Measurements from ENCODE around the gene GNPAT. TPM values are rescaled to one million over a fixed set of nuclear protein-coding genes. Genes with fewer than 3 reads are reported as not detected.

GNPAT gene
- total RNA-seq, 1 experiment from 2014 or later, result 21.8 TPM

DNA sequence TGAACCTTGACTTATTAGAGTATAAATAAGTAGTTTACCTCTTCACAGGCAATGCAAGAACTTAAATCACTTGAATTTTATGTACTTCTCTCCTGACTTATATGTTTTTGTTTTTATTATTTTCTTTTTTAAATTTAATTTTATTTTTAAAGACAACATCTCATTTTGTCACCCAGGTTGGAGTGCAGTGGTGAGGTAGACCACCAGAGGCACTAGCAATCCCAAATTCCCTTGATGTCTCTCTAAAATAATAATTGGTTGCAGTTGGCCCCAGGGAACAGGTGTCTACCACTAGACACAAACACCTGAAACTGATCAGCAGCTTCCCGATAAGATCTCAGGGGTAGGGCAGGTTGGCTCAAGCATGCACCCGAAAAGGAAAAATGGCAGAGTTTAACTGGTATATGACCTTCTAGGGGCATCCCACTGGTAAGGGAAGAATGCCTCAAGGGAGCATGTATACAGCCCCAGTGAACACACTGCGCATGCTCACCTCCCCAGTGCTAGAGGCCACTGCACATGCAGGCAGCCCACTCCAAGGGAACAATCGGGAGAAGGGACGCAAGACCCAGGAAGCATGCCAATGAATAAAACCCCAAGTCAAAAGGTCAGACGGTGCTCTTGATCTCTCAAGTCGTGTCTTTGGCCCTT, 82.0 kb downstream of the GNPAT start:
- Histone ChIP-seq H3K9me2 (ENCODE audit: insufficient read depth) (no peaks in the 10 kb centered on the region), H3K9me3 (ENCODE audit: insufficient read depth, low read depth) (no peaks in the 10 kb centered on the region), H3K4me1 (replicated peaks; ENCODE audit: insufficient read depth) (no peaks in the 10 kb centered on the region), H4K20me1 (ENCODE audit: insufficient read depth) (no peaks in the 10 kb centered on the region), H3K27ac (no peak overlapping the region), H3K27me3 (ENCODE audit: insufficient read depth, low read depth) (no peaks in the 10 kb centered on the region), H3K4me2 (no peak overlapping the region), H3F3A (ENCODE audit: insufficient read depth, low read depth) (no peaks in the 10 kb centered on the region), H3K79me2 (ENCODE audit: low read depth) (no peaks in the 10 kb centered on the region), H3K36me3 (ENCODE audit: low read depth) (no peaks in the 10 kb centered on the region), H3K4me3 (no peak overlapping the region), H2AFZ (no peak overlapping the region)
- ChIA-PET CTCF (no interaction called here), POLR2A (ENCODE audit: unreplicated experiment) (no interaction called here)
- TF ChIP-seq, protein P1, sequence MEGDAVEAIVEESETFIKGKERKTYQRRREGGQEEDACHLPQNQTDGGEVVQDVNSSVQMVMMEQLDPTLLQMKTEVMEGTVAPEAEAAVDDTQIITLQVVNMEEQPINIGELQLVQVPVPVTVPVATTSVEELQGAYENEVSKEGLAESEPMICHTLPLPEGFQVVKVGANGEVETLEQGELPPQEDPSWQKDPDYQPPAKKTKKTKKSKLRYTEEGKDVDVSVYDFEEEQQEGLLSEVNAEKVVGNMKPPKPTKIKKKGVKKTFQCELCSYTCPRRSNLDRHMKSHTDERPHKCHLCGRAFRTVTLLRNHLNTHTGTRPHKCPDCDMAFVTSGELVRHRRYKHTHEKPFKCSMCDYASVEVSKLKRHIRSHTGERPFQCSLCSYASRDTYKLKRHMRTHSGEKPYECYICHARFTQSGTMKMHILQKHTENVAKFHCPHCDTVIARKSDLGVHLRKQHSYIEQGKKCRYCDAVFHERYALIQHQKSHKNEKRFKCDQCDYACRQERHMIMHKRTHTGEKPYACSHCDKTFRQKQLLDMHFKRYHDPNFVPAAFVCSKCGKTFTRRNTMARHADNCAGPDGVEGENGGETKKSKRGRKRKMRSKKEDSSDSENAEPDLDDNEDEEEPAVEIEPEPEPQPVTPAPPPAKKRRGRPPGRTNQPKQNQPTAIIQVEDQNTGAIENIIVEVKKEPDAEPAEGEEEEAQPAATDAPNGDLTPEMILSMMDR (conservative IDR thresholded peaks at IDR 0.05), result peak; percentile 37; the same call in 1 of the 2 replicates
- no peak for TF ChIP-seq EZH2 (IDR thresholded peaks at IDR 0.05; ENCODE audit: low read depth)
- intact Hi-C loops (cut with micrococcal nuclease; ENCODE audit: unreplicated experiment), result no loop called here
- DNase-seq, result no peak
- no TSS peak for BruUV-seq (replicated peaks)

DNA sequence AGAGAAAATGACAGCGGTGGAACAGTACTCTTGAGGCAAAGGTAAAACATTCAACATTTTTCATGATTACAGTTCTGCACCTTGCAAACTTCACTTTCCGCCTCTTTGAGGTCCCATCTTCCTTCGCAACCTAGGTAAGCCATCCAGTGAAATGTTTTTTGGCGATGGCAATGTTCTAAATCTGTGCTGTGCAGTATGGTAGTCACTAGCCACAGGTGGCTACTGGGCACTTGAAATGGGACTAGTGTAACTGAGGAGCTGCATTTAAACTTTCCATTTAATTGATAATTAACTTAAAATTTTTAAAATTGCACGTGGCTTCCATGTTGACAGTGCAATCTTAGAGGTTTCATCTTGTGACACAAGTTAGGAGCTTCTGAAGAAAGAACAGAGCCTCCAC, 83.6 kb downstream of the GNPAT start:
- no peak overlapping the region for H2AFZ ChIP-seq
- no TSS peak for BruUV-seq (replicated peaks)
- H3K4me3 ChIP-seq, result no peak overlapping the region
- H3K27ac ChIP-seq, result no peak overlapping the region
- ChIA-PET CTCF (no interaction called here), POLR2A (ENCODE audit: unreplicated experiment) (interaction anchor here (0.6 kb wide), 1 partner anchor 49 kb away, joined by 5 read pairs; no protein-coding TSS in a partner anchor)
- intact Hi-C loops (cut with micrococcal nuclease; ENCODE audit: unreplicated experiment), result no loop called here
- no peaks in the 10 kb centered on the region for H3K4me1 ChIP-seq (replicated peaks; ENCODE audit: insufficient read depth)
- H3K9me2 ChIP-seq (ENCODE audit: insufficient read depth), result no peaks in the 10 kb centered on the region
- TF ChIP-seq, protein P1 (conservative IDR thresholded peaks at IDR 0.05), result no peak
- TF ChIP-seq EZH2 (IDR thresholded peaks at IDR 0.05; ENCODE audit: low read depth), result no peak
- no peaks in the 10 kb centered on the region for H3K9me3 ChIP-seq (ENCODE audit: insufficient read depth, low read depth)
- no peak for DNase-seq
- H4K20me1 ChIP-seq (ENCODE audit: insufficient read depth), result no peaks in the 10 kb centered on the region; the same call in 1 of the 2 replicates
- no peaks in the 10 kb centered on the region for H3F3A ChIP-seq (ENCODE audit: insufficient read depth, low read depth)
- no peaks in the 10 kb centered on the region for H3K79me2 ChIP-seq (ENCODE audit: low read depth)
- H3K4me2 ChIP-seq, result no peak overlapping the region
- H3K27me3 ChIP-seq (ENCODE audit: insufficient read depth, low read depth), result no peaks in the 10 kb centered on the region
- H3K36me3 ChIP-seq (ENCODE audit: low read depth), result no peaks in the 10 kb centered on the region

DNA sequence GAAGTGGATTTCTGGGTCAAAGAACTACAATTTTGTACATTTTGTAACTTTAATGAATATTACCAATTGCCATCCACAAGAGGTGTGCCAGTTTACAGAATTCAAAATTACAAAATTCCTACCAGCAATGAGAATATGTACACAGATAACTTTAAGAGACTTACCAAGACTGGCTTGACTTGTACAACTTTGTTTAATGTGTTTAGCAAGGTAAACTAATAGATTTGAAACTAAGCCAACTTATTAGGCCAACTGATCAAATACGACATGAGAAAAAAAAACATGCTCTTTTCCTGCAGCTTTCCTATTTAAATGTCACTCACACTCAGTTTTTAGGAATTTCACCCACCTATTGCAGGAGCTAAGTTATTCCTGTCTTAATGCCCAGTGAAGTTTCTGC, 85.2 kb downstream of the GNPAT start:
- BruUV-seq (replicated peaks), result no TSS peak
- Histone ChIP-seq H3K9me3 (ENCODE audit: insufficient read depth, low read depth) (no peaks in the 10 kb centered on the region), H3K36me3 (ENCODE audit: low read depth) (no peaks in the 10 kb centered on the region), H3K27ac (no peak overlapping the region), H2AFZ (no peak overlapping the region), H3K27me3 (ENCODE audit: insufficient read depth, low read depth) (no peaks in the 10 kb centered on the region), H3K4me3 (no peak overlapping the region), H3F3A (ENCODE audit: insufficient read depth, low read depth) (no peaks in the 10 kb centered on the region), H3K4me2 (no peak overlapping the region), H3K9me2 (ENCODE audit: insufficient read depth) (no peaks in the 10 kb centered on the region), H4K20me1 (ENCODE audit: insufficient read depth) (no peaks in the 10 kb centered on the region; the same call in 1 of the 2 replicates), H3K4me1 (replicated peaks; ENCODE audit: insufficient read depth) (no peaks in the 10 kb centered on the region), H3K79me2 (ENCODE audit: low read depth) (no peaks in the 10 kb centered on the region)
- intact Hi-C loops (cut with micrococcal nuclease; ENCODE audit: unreplicated experiment), result no loop called here
- TF ChIP-seq, protein P1 (conservative IDR thresholded peaks at IDR 0.05), result no peak
- TF ChIP-seq EZH2 (IDR thresholded peaks at IDR 0.05; ENCODE audit: low read depth), result no peak
- POLR2A ChIA-PET (ENCODE audit: unreplicated experiment), result no interaction called here
- DNase-seq, result no peak
- CTCF ChIA-PET, result no interaction called here

Other genes with a start within 250 kb of the GNPAT start
- gene FAM89A, start 201.0 kb upstream of the GNPAT start, total RNA-seq (2021), result 0.24 and 0.35 TPM in 2 replicates
- not detected in 2 replicates for gene TRIM67, start 79.2 kb upstream of the GNPAT start, total RNA-seq (2021)
- 11.2 and 12.1 TPM in 2 replicates for gene EXOC8, start 96.6 kb downstream of the GNPAT start, total RNA-seq (2021)
- gene SPRTN, start 97.1 kb downstream of the GNPAT start, total RNA-seq (2021), result 14.6 and 16.7 TPM in 2 replicates
- gene EGLN1, start 181.1 kb downstream of the GNPAT start, total RNA-seq (2021), result 10.9 and 18.8 TPM in 2 replicates